HEK293 (cell line): ENCODE results near the gene ITPKB.

Source experiments
- AEBP2 ChIP-seq: fragments of 450-650 bp; formaldehyde crosslinking; IDR thresholded peaks from 2 replicates; pipeline ENCODE4 v1.5.1; 2016; ENCODE audit warnings: missing biosample characterization, missing genetic modification characterization, borderline replicate concordance
- KLF1 ChIP-seq: fragments of 450-650 bp; formaldehyde crosslinking; IDR thresholded peaks from 2 replicates; pipeline ENCODE4 v1.5.1; 2016; ENCODE audit warnings: missing biosample characterization, missing genetic modification characterization
- SP2 ChIP-seq: fragments of 450-650 bp; formaldehyde crosslinking; IDR thresholded peaks from 2 replicates; pipeline ENCODE4 v1.5.1; 2016; ENCODE audit warnings: missing biosample characterization, missing genetic modification characterization
- ZNF132 ChIP-seq: fragments of 450-650 bp; formaldehyde crosslinking; IDR thresholded peaks from 2 replicates; pipeline ENCODE4 v1.5.1; 2017; ENCODE audit warnings: missing biosample characterization, missing genetic modification characterization, borderline replicate concordance
- ZNF398 ChIP-seq: fragments of 450-650 bp; formaldehyde crosslinking; IDR thresholded peaks from 2 replicates; pipeline ENCODE4 v1.5.1; 2017; ENCODE audit warnings: missing biosample characterization, missing genetic modification characterization
- ZNF704 ChIP-seq: fragments of 450-650 bp; formaldehyde crosslinking; IDR thresholded peaks from 2 replicates; pipeline ENCODE4 v1.5.1; 2016; ENCODE audit warnings: missing biosample characterization, missing genetic modification characterization
- ZNF776 ChIP-seq: fragments of 450-650 bp; formaldehyde crosslinking; IDR thresholded peaks from 2 replicates; pipeline ENCODE4 v1.5.0; 2017; ENCODE audit warnings: missing biosample characterization, missing genetic modification characterization, borderline replicate concordance
- TF ChIP-seq, protein P1 (sequence below): fragments of 450-650 bp; formaldehyde crosslinking; IDR thresholded peaks from 2 replicates; pipeline ENCODE4 v1.5.1; 2016; ENCODE audit warnings: missing biosample characterization, missing genetic modification characterization
- TF ChIP-seq, protein P2 (sequence below): fragments of 450-650 bp; formaldehyde crosslinking; IDR thresholded peaks from 2 replicates; pipeline ENCODE4 v1.5.1; 2016; ENCODE audit warnings: missing biosample characterization, missing genetic modification characterization, borderline replicate concordance

DNA sequence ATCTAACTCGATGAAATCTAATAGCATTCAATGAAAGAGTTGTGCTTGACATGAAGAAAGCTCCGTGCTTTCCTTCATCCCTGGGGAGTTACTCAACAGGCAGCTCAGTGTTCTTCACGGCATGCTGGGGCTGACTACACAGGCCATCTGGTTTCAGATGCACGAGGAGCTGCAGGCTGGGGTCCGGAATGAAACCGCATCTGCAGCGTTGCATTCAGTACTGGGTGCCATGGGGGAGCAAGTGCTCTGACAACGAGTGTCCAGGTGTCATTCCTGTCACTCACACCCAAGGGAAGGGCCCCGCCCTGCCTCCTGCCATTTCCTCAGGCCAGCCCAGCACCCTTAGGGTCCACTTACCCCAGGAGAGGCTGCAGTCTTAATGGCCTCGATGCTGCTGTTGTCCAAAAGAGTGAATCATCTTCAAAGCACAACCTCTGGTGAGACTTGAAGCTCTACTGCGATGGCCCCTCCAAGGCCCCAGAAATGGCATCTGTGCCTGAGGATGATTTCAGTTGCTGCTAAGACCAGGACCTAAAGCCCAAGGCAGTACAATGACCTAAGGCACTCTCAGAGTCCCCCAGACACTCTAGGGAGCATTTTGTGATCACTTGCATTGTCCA lies 129.1 kb downstream of the ITPKB start:
- TF ChIP-seq, protein P1, sequence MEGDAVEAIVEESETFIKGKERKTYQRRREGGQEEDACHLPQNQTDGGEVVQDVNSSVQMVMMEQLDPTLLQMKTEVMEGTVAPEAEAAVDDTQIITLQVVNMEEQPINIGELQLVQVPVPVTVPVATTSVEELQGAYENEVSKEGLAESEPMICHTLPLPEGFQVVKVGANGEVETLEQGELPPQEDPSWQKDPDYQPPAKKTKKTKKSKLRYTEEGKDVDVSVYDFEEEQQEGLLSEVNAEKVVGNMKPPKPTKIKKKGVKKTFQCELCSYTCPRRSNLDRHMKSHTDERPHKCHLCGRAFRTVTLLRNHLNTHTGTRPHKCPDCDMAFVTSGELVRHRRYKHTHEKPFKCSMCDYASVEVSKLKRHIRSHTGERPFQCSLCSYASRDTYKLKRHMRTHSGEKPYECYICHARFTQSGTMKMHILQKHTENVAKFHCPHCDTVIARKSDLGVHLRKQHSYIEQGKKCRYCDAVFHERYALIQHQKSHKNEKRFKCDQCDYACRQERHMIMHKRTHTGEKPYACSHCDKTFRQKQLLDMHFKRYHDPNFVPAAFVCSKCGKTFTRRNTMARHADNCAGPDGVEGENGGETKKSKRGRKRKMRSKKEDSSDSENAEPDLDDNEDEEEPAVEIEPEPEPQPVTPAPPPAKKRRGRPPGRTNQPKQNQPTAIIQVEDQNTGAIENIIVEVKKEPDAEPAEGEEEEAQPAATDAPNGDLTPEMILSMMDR (tag by site-specific recombination) = no peak
- no peak for TF ChIP-seq SP2
- TF ChIP-seq KLF1 (tag by site-specific recombination) = no peak
- no peak for TF ChIP-seq ZNF398 (tag by site-specific recombination)
- TF ChIP-seq, protein P2, sequence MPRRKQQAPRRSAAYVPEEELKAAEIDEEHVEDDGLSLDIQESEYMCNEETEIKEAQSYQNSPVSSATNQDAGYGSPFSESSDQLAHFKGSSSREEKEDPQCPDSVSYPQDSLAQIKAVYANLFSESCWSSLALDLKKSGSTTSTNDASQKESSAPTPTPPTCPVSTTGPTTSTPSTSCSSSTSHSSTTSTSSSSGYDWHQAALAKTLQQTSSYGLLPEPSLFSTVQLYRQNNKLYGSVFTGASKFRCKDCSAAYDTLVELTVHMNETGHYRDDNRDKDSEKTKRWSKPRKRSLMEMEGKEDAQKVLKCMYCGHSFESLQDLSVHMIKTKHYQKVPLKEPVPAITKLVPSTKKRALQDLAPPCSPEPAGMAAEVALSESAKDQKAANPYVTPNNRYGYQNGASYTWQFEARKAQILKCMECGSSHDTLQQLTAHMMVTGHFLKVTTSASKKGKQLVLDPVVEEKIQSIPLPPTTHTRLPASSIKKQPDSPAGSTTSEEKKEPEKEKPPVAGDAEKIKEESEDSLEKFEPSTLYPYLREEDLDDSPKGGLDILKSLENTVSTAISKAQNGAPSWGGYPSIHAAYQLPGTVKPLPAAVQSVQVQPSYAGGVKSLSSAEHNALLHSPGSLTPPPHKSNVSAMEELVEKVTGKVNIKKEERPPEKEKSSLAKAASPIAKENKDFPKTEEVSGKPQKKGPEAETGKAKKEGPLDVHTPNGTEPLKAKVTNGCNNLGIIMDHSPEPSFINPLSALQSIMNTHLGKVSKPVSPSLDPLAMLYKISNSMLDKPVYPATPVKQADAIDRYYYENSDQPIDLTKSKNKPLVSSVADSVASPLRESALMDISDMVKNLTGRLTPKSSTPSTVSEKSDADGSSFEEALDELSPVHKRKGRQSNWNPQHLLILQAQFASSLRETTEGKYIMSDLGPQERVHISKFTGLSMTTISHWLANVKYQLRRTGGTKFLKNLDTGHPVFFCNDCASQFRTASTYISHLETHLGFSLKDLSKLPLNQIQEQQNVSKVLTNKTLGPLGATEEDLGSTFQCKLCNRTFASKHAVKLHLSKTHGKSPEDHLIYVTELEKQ (tag by site-specific recombination) = no peak
- TF ChIP-seq ZNF776 (tag by site-specific recombination) = no peak
- TF ChIP-seq AEBP2 (tag by site-specific recombination) = no peak
- TF ChIP-seq ZNF132 (tag by site-specific recombination) = no peak
- no peak for TF ChIP-seq ZNF704 (tag by site-specific recombination)
